H9 (cell line): ENCODE data around the gene BDP1. TPM values are rescaled to one million over a fixed set of nuclear protein-coding genes. Genes with fewer than 3 reads are reported as not detected.
"Not testable (repeated sequence)": the region's sequence is repeated elsewhere in the genome, so short reads cannot be mapped to it uniquely, and the experiment has no call there.

Source experiments
- DNase-seq: peaks from one replicate; pipeline ENCODE4 v3.0.0-alpha.2; 2017
- H2AFZ ChIP-seq: one replicate; pipeline ENCODE4 v1.6.1; 2013; ENCODE audit warnings: mild to moderate bottlenecking, low read length, control low read depth, moderate library complexity
- H2AK5ac ChIP-seq: 2 replicates; pipeline ENCODE4 v1.6.1; 2013; ENCODE audit warnings: low read length, control low read depth, mixed read lengths; ENCODE audit not compliant: insufficient read length
- H2BK120ac ChIP-seq: one replicate; pipeline ENCODE4 v1.6.1; 2013; ENCODE audit warnings: low read depth, mild to moderate bottlenecking, low read length, control low read depth, inconsistent platforms; ENCODE audit not compliant: poor library complexity, severe bottlenecking
- H2BK12ac ChIP-seq: 2 replicates; pipeline ENCODE4 v1.6.1; 2013; ENCODE audit warnings: low read length, control low read depth, mixed read lengths, low read depth; ENCODE audit not compliant: insufficient read length
- H2BK15ac ChIP-seq: 2 replicates; pipeline ENCODE4 v1.6.1; 2013; ENCODE audit warnings: low read depth, low read length, control low read depth
- H2BK20ac ChIP-seq: one replicate; pipeline ENCODE4 v1.6.1; 2013; ENCODE audit warnings: low read depth, mild to moderate bottlenecking, low read length, control low read depth, inconsistent platforms; ENCODE audit not compliant: poor library complexity, severe bottlenecking
- H2BK5ac ChIP-seq: 2 replicates; pipeline ENCODE4 v1.6.1; 2013; ENCODE audit warnings: low read length, control low read depth, mixed read lengths; ENCODE audit not compliant: insufficient read length
- H3K14ac ChIP-seq: 2 replicates; pipeline ENCODE4 v1.6.1; 2013; ENCODE audit warnings: low read length, control low read depth; ENCODE audit not compliant: insufficient read depth
- H3K18ac ChIP-seq: 2 replicates; pipeline ENCODE4 v1.6.1; 2013; ENCODE audit warnings: low read depth, mild to moderate bottlenecking, mixed read lengths, low read length, control low read depth; ENCODE audit not compliant: insufficient read length
- H3K23ac ChIP-seq: 2 replicates; pipeline ENCODE4 v1.6.1; 2013; ENCODE audit warnings: low read length, control low read depth, mixed read lengths, low read depth; ENCODE audit not compliant: insufficient read length
- H3K23me2 ChIP-seq: 2 replicates; pipeline ENCODE4 v1.6.1; 2013; ENCODE audit warnings: low read depth, mild to moderate bottlenecking, mixed read lengths, low read length, control low read depth; ENCODE audit not compliant: insufficient read length, poor library complexity, severe bottlenecking
- H3K27ac ChIP-seq: 2 replicates; pipeline ENCODE4 v1.5.1; 2013; ENCODE audit warnings: low read length, control low read depth, mixed read lengths, low read depth; ENCODE audit not compliant: insufficient read length
- H3K27me3 ChIP-seq: 2 replicates; pipeline ENCODE4 v1.6.1; 2013; ENCODE audit warnings: low read length, control low read depth, inconsistent platforms; ENCODE audit not compliant: insufficient read depth
- H3K4ac ChIP-seq: 2 replicates; pipeline ENCODE4 v1.6.1; 2013; ENCODE audit warnings: low read depth, mild to moderate bottlenecking, control low read depth, inconsistent platforms, low read length, moderate library complexity
- H3K4me1 ChIP-seq: 2 replicates; pipeline ENCODE4 v1.6.1; 2013; ENCODE audit warnings: low read length, control low read depth, inconsistent platforms; ENCODE audit not compliant: insufficient read depth
- H3K4me2 ChIP-seq: 2 replicates; pipeline ENCODE4 v1.6.1; 2013; ENCODE audit warnings: low read length, control low read depth, mixed read lengths; ENCODE audit not compliant: insufficient read length, insufficient read depth
- H3K56ac ChIP-seq: 2 replicates; pipeline ENCODE4 v1.6.1; 2013; ENCODE audit warnings: low read depth, mild to moderate bottlenecking, mixed read lengths, low read length, control low read depth; ENCODE audit not compliant: insufficient read length
- H3K79me1 ChIP-seq: 2 replicates; pipeline ENCODE4 v1.6.1; 2013; ENCODE audit warnings: low read depth, mild to moderate bottlenecking, moderate library complexity, low read length, control low read depth, inconsistent platforms; ENCODE audit not compliant: insufficient read depth, poor library complexity, severe bottlenecking
- H3K79me2 ChIP-seq: 2 replicates; pipeline ENCODE4 v1.6.1; 2013; ENCODE audit warnings: low read length, control low read depth, inconsistent platforms; ENCODE audit not compliant: insufficient read depth
- H3K9ac ChIP-seq: 2 replicates; pipeline ENCODE4 v1.6.1; 2013; ENCODE audit warnings: low read length, control low read depth, mixed read lengths; ENCODE audit not compliant: insufficient read length; ENCODE audit errors: extremely low read depth
- H3K9me3 ChIP-seq: one replicate; pipeline ENCODE4 v1.6.1; 2013; ENCODE audit warnings: low read depth, low read length, inconsistent platforms; ENCODE audit not compliant: control insufficient read depth
- H3T11ph ChIP-seq: one replicate; pipeline ENCODE4 v1.6.1; 2013; ENCODE audit warnings: mild to moderate bottlenecking, low read length, control low read depth, inconsistent platforms
- H4K20me1 ChIP-seq: one replicate; pipeline ENCODE4 v1.6.1; 2013; ENCODE audit not compliant: control insufficient read depth, insufficient read length, insufficient read depth
- H4K5ac ChIP-seq: 2 replicates; pipeline ENCODE4 v1.6.1; 2013; ENCODE audit warnings: low read depth, mild to moderate bottlenecking, mixed read lengths, low read length, control low read depth; ENCODE audit not compliant: insufficient read length
- H4K8ac ChIP-seq: replicated peaks from 2 replicates; pipeline ENCODE4 v1.6.1; 2013; ENCODE audit warnings: low read length, control low read depth, mixed read lengths, low read depth; ENCODE audit not compliant: insufficient read length
- H4K91ac ChIP-seq: 2 replicates; pipeline ENCODE4 v1.6.1; 2013; ENCODE audit warnings: low read depth, mild to moderate bottlenecking, moderate library complexity, mixed read lengths, low read length, control low read depth; ENCODE audit not compliant: insufficient read length
- H3K27ac Mint-ChIP-seq, 3 experiments: 2 replicates in 2 of 3; 3 replicates in 1 of 3; pipeline ENCODE4 v1.8.0; 2020 to 2021; ENCODE audit warnings: mixed read lengths in 3 of 3, mild to moderate bottlenecking in 1 of 3, moderate library complexity in 1 of 3
- H3K27me3 Mint-ChIP-seq: 2 replicates; pipeline ENCODE4 v1.8.0; 2021; ENCODE audit warnings: low read depth, mild to moderate bottlenecking, moderate library complexity, mixed read lengths
- H3K36me3 Mint-ChIP-seq, 3 experiments: 2 replicates in 2 of 3; 3 replicates in 1 of 3; pipeline ENCODE4 v1.8.0; 2020 to 2021; ENCODE audit warnings: low read depth in 3 of 3, mixed read lengths in 3 of 3; ENCODE audit not compliant: insufficient read depth in 1 of 3
- H3K4me1 Mint-ChIP-seq, 2 experiments: 2 replicates each; pipeline ENCODE4 v1.8.0; 2020; ENCODE audit warnings: mixed read lengths in 2 of 2
- H3K4me3 Mint-ChIP-seq, 2 experiments: 2 replicates in 1 of 2; 3 replicates in 1 of 2; pipeline ENCODE4 v1.8.0; 2020 to 2021; ENCODE audit warnings: mild to moderate bottlenecking in 2 of 2, mixed read lengths in 2 of 2, moderate library complexity in 1 of 2
- H3K9me3 Mint-ChIP-seq, 2 experiments: 2 replicates in 1 of 2; 3 replicates in 1 of 2; pipeline ENCODE4 v1.8.0; 2020; ENCODE audit warnings: mild to moderate bottlenecking in 2 of 2, mixed read lengths in 2 of 2, moderate library complexity in 1 of 2
- WGBS: extraction: QIAGEN DNeasy Blood & Tissue Kit; methylation state at CpG from one replicate; pipeline ENCODE4 v1.1.7; 2013; ENCODE audit warnings: missing lambda C conversion rate, low lambda C conversion rate, mixed read lengths; ENCODE audit not compliant: insufficient read length; ENCODE audit errors: extremely low coverage; 5-methylcytosine and 5-hydroxymethylcytosine counted together
- total RNA-seq: library from RNA; stranded (reverse); gene quantifications from 2 replicates; pipeline ENCODE4 v1.2.1, GENCODE V29; 2021
- TF ChIP-seq, protein P1 (sequence below): fragments of 200-600 bp; sonication (generic); conservative IDR thresholded peaks from 3 replicates; pipeline ENCODE4 v1.8.0; 2021; ENCODE audit warnings: antibody characterized with exemption, mild to moderate bottlenecking

The BDP1 gene
- total RNA-seq, 1 experiment from 2014 or later = 31.5 TPM

GRCh38 chr5:71492817-71493615 lies 37.6 kb downstream of the BDP1 start:
- TF ChIP-seq, protein P1, sequence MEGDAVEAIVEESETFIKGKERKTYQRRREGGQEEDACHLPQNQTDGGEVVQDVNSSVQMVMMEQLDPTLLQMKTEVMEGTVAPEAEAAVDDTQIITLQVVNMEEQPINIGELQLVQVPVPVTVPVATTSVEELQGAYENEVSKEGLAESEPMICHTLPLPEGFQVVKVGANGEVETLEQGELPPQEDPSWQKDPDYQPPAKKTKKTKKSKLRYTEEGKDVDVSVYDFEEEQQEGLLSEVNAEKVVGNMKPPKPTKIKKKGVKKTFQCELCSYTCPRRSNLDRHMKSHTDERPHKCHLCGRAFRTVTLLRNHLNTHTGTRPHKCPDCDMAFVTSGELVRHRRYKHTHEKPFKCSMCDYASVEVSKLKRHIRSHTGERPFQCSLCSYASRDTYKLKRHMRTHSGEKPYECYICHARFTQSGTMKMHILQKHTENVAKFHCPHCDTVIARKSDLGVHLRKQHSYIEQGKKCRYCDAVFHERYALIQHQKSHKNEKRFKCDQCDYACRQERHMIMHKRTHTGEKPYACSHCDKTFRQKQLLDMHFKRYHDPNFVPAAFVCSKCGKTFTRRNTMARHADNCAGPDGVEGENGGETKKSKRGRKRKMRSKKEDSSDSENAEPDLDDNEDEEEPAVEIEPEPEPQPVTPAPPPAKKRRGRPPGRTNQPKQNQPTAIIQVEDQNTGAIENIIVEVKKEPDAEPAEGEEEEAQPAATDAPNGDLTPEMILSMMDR = no peak
- DNase-seq = no peak

DNA sequence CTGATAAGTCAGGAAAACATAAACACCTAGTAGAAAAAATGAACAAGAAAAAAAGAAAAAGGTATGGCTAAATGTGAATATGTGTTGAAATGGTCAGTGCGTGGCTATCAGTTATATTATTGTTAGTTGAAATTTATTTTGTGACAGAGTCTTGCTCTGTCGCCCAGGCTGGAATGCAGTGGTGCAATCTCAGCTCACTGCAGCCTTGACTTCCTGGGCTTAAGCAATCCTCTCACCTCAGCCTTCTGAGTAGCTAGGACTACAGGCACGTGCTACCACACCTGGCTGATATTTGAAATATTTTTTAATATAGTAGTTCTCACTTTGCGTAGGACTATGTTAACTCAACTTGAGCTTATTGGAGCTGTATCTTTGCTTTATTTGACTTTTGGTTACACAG lies 38.8 kb downstream of the BDP1 start:
- H4K91ac ChIP-seq, H2BK20ac ChIP-seq, H3K4me1 Mint-ChIP-seq, H3K4me2 ChIP-seq, H3K79me2 ChIP-seq, H2AFZ ChIP-seq, H3K27me3 ChIP-seq, H4K5ac ChIP-seq, H3K4me1 ChIP-seq, H3K9me3 Mint-ChIP-seq, H3K27ac ChIP-seq, H3K23ac ChIP-seq, H3K9ac ChIP-seq, H2AK5ac ChIP-seq, H3K56ac ChIP-seq, H3K18ac ChIP-seq, H3K23me2 ChIP-seq, H2BK120ac ChIP-seq, H3K27me3 Mint-ChIP-seq, H4K20me1 ChIP-seq, DNase-seq, H2BK5ac ChIP-seq, H3K79me1 ChIP-seq, H2BK15ac ChIP-seq, H3K14ac ChIP-seq, H3K4me3 Mint-ChIP-seq, H4K8ac ChIP-seq, H3T11ph ChIP-seq, H3K4ac ChIP-seq, H2BK12ac ChIP-seq, H3K9me3 ChIP-seq, H3K27ac Mint-ChIP-seq: not testable (repeated sequence)
- H3K36me3 Mint-ChIP-seq = peaks cover 19 to 75% (median 61%) of the 10 kb centered on the region in 3 experiments
- no CpG with 5 or more reads among the region's 4 CpGs for WGBS

More at GRCh38 chr5:71492817-71493615, 37.6 kb downstream of the BDP1 start:
- H3K27ac ChIP-seq = no peak overlapping the region
- no peaks in the 10 kb centered on the region for H3K9me3 ChIP-seq
- no peak overlapping the region for H4K91ac ChIP-seq
- no peak overlapping the region for H2BK20ac ChIP-seq
- no peak overlapping the region for H3K27ac Mint-ChIP-seq
- H3K23me2 ChIP-seq = no peaks in the 10 kb centered on the region
- no peaks in the 10 kb centered on the region for H3K79me2 ChIP-seq
- H2BK15ac ChIP-seq = no peak overlapping the region
- H3K14ac ChIP-seq = no peak overlapping the region
- no peak overlapping the region for H2AFZ ChIP-seq
- no peak overlapping the region for H2BK5ac ChIP-seq
- no peaks in the 10 kb centered on the region; a peak in 1 of 5 replicates for H3K9me3 Mint-ChIP-seq
- no peak overlapping the region for H2BK120ac ChIP-seq
- no peak overlapping the region for H4K5ac ChIP-seq
- H3K4me1 ChIP-seq = no peaks in the 10 kb centered on the region
- H3K27me3 Mint-ChIP-seq = no peaks in the 10 kb centered on the region
- WGBS = no CpG with 5 or more reads among the region's 5 CpGs
- H3K56ac ChIP-seq = no peak overlapping the region
- H2BK12ac ChIP-seq = no peak overlapping the region
- H2AK5ac ChIP-seq = no peak overlapping the region
- no peak overlapping the region for H3K18ac ChIP-seq
- no peaks in the 10 kb centered on the region for H3K27me3 ChIP-seq
- H3K4me3 Mint-ChIP-seq = no peak overlapping the region
- no peak overlapping the region for H3K23ac ChIP-seq
- H3K36me3 Mint-ChIP-seq = peaks cover 21 to 78% (median 63%) of the 10 kb centered on the region in 3 experiments
- no peaks in the 10 kb centered on the region for H3K79me1 ChIP-seq
- no peak overlapping the region for H3T11ph ChIP-seq
- no peaks in the 10 kb centered on the region for H3K4me1 Mint-ChIP-seq
- H3K4ac ChIP-seq = no peak overlapping the region
- H3K4me2 ChIP-seq = no peak overlapping the region
- H4K8ac ChIP-seq = no peak overlapping the region
- H4K20me1 ChIP-seq = no peaks in the 10 kb centered on the region
- no peak overlapping the region for H3K9ac ChIP-seq
